SK-N-SH (cell line): ENCODE data around the gene NHLRC3. TPM values are rescaled to one million over a fixed set of nuclear protein-coding genes. Genes with fewer than 3 reads are reported as not detected.

ENCODE experiments used
- CTCF ChIA-PET: fragments of 300-600, 350-600 bp; formaldehyde crosslinking; extraction: SDS; loops from one replicate; lab custom pipeline; 2021; lab: Yijun Ruan, JAX
- POLR2A ChIA-PET: fragments of 350-600 bp; sonication (Branson Sonifier 250); formaldehyde crosslinking; extraction: SDS; loops from one replicate; lab custom pipeline; 2020; ENCODE audit warnings: antibody characterized with exemption, inconsistent platforms; lab: Yijun Ruan, JAX
- DNase-seq: peaks from one replicate; pipeline ENCODE4 v3.0.0; 2012
- H2AFZ ChIP-seq: fragments of 200-600 bp; sonication (generic); 2 replicates; pipeline ENCODE4 v1.8.1; 2016; ENCODE audit warnings: antibody characterized with exemption, mild to moderate bottlenecking, low read depth
- H3F3A ChIP-seq: fragments of 200-600 bp; sonication (generic); replicated peaks from 2 replicates; pipeline ENCODE3; 2016; ENCODE audit warnings: antibody characterized with exemption, mild to moderate bottlenecking; ENCODE audit not compliant: insufficient read depth
- H3K27ac ChIP-seq, 2 experiments: fragments of 200-500 bp in 1 of 2; fragments of 200-600 bp in 1 of 2; sonication (Bioruptor generic) in 1 of 2; sonication (generic), shearing (Covaris generic) in 1 of 2; 2 replicates each; pipeline versions ENCODE4 v1.5.1 to v1.6.1; 2014 to 2016; ENCODE audit warnings: low read depth in 2 of 2, inconsistent platforms in 1 of 2, low read length in 1 of 2, mild to moderate bottlenecking in 1 of 2, mixed read lengths in 1 of 2
- H3K27me3 ChIP-seq: fragments of 200-600 bp; sonication (generic), shearing (Covaris generic); 2 replicates; pipeline ENCODE4 v1.6.1; 2016; ENCODE audit warnings: mixed run types; ENCODE audit not compliant: insufficient read depth
- H3K36me3 ChIP-seq, 2 experiments: fragments of 200-500 bp in 1 of 2; fragments of 200-600 bp in 1 of 2; sonication (Bioruptor generic) in 1 of 2; sonication (generic) in 1 of 2; replicated peaks in 1 of 2; 2 replicates each; pipeline versions ENCODE3 to v1.5.1; 2014 to 2016; ENCODE audit warnings: low read length in 1 of 2, mild to moderate bottlenecking in 1 of 2; ENCODE audit not compliant: insufficient read depth in 2 of 2, control insufficient read depth in 1 of 2
- H3K4me1 ChIP-seq, 2 experiments: fragments of 200-500 bp in 1 of 2; fragments of 200-600 bp in 1 of 2; sonication (Bioruptor generic) in 1 of 2; sonication (generic), shearing (Covaris generic) in 1 of 2; 2 replicates each; pipeline versions ENCODE4 v1.5.1 to v1.6.1; 2014 to 2016; ENCODE audit warnings: low read depth in 1 of 2, low read length in 1 of 2, mixed run types in 1 of 2; ENCODE audit not compliant: insufficient read depth in 2 of 2, control insufficient read depth in 1 of 2
- H3K4me2 ChIP-seq: fragments of 200-600 bp; sonication (generic), shearing (Covaris generic); 2 replicates; pipeline ENCODE4 v1.6.1; 2017; ENCODE audit warnings: mixed run types
- H3K4me3 ChIP-seq, 2 experiments: fragments of 200-500 bp in 1 of 2; fragments of 200-600 bp in 1 of 2; sonication (Bioruptor generic) in 1 of 2; sonication (generic), shearing (Covaris generic) in 1 of 2; 2 replicates each; pipeline versions ENCODE4 v1.5.1 to v1.8.1; 2014 to 2016; ENCODE audit warnings: low read depth in 2 of 2, inconsistent platforms in 1 of 2, low read length in 1 of 2, mild to moderate bottlenecking in 1 of 2, mixed read lengths in 1 of 2, moderate library complexity in 1 of 2
- H3K79me2 ChIP-seq: fragments of 200-600 bp; sonication (generic); 2 replicates; pipeline ENCODE4 v1.8.1; 2017; ENCODE audit warnings: mild to moderate bottlenecking; ENCODE audit not compliant: insufficient read depth
- H3K9ac ChIP-seq: fragments of 200-600 bp; sonication (generic); 2 replicates; pipeline ENCODE4 v1.6.1; 2017; ENCODE audit warnings: mixed run types
- H3K9me2 ChIP-seq: fragments of 200-600 bp; sonication (generic); 2 replicates; pipeline ENCODE4 v1.6.1; 2017; ENCODE audit warnings: mixed run types
- H3K9me3 ChIP-seq: fragments of 200-600 bp; sonication (generic); 2 replicates; pipeline ENCODE4 v1.6.1; 2017; ENCODE audit warnings: mixed run types, mild to moderate bottlenecking, moderate library complexity
- H4K20me1 ChIP-seq: fragments of 200-600 bp; sonication (generic); 2 replicates; pipeline ENCODE4 v1.6.1; 2017; ENCODE audit warnings: mild to moderate bottlenecking, mixed run types; ENCODE audit not compliant: insufficient read depth
- CHD2 ChIP-seq: fragments of 150-350 bp; IDR thresholded peaks from 2 replicates; pipeline ENCODE4 v1.6.1; 2018; ENCODE audit warnings: low read length; ENCODE audit not compliant: partially characterized antibody
- EP300 ChIP-seq, 2 experiments: IDR thresholded peaks; 2 replicates each; pipeline versions ENCODE4 v1.4.0 to v1.6.1; 2012; ENCODE audit warnings: borderline replicate concordance in 1 of 2, low read depth in 1 of 2, low read length in 1 of 2
- EZH2phosphoT487 ChIP-seq: fragments of 200-600 bp; sonication (generic); IDR thresholded peaks from 2 replicates; pipeline ENCODE4 v1.6.1; 2017; ENCODE audit warnings: low read depth, mixed run types, mild to moderate bottlenecking, antibody characterized with exemption, moderate library complexity, borderline replicate concordance
- FOSL2 ChIP-seq: IDR thresholded peaks from 2 replicates; pipeline ENCODE4 v1.4.0; 2012; ENCODE audit warnings: low read depth, mild to moderate bottlenecking, moderate library complexity, borderline replicate concordance
- FOXJ3 ChIP-seq: sonication (generic); formaldehyde crosslinking; IDR thresholded peaks from 2 replicates; pipeline ENCODE4 v1.5.1; 2020; ENCODE audit warnings: mild to moderate bottlenecking, missing genetic modification reagents
- GATA2 ChIP-seq: sonication (generic); formaldehyde crosslinking; IDR thresholded peaks from 2 replicates; pipeline ENCODE4 v1.5.0; 2020; ENCODE audit warnings: mild to moderate bottlenecking, missing genetic modification reagents
- IRF3 ChIP-seq: fragments of 150-350 bp; IDR thresholded peaks from 2 replicates; pipeline ENCODE4 v1.6.1; 2016; ENCODE audit warnings: mild to moderate bottlenecking, low read depth, low read length
- MAX ChIP-seq: IDR thresholded peaks from 2 replicates; pipeline ENCODE4 v1.4.0; 2012; ENCODE audit warnings: low read depth
- MEF2A ChIP-seq: IDR thresholded peaks from 2 replicates; pipeline ENCODE4 v1.4.0; 2012; ENCODE audit warnings: low read depth, borderline replicate concordance
- MXI1 ChIP-seq: IDR thresholded peaks from 2 replicates; pipeline ENCODE4 v1.6.1; 2012; ENCODE audit warnings: mild to moderate bottlenecking, low read depth, low read length, improper control_type of control experiment
- NFIC ChIP-seq: IDR thresholded peaks from 2 replicates; pipeline ENCODE4 v1.4.0; 2012; ENCODE audit warnings: borderline replicate concordance
- NRF1 ChIP-seq: IDR thresholded peaks from 2 replicates; pipeline ENCODE4 v1.6.1; 2012; ENCODE audit warnings: low read depth, mild to moderate bottlenecking, low read length
- PBX3 ChIP-seq: IDR thresholded peaks from 2 replicates; pipeline ENCODE4; 2012
- RAD21 ChIP-seq: IDR thresholded peaks from 2 replicates; pipeline ENCODE4 v1.6.1; 2012; ENCODE audit warnings: mild to moderate bottlenecking, low read length
- RFX5 ChIP-seq: IDR thresholded peaks from 2 replicates; pipeline ENCODE4 v1.6.1; 2012; ENCODE audit warnings: mild to moderate bottlenecking, improper control_type of control experiment, low read length
- RXRA ChIP-seq: IDR thresholded peaks from 2 replicates; pipeline ENCODE4 v1.4.0; 2012; ENCODE audit warnings: low read depth, mild to moderate bottlenecking, borderline replicate concordance
- TCF12 ChIP-seq: IDR thresholded peaks from 2 replicates; pipeline ENCODE4 v1.4.0; 2012
- TEAD4 ChIP-seq: IDR thresholded peaks from 2 replicates; pipeline ENCODE4 v1.4.0; 2012; ENCODE audit warnings: mild to moderate bottlenecking, borderline replicate concordance; ENCODE audit not compliant: insufficient read depth
- YY1 ChIP-seq: IDR thresholded peaks from 2 replicates; pipeline ENCODE4 v1.4.0; 2012; ENCODE audit warnings: low read depth, mild to moderate bottlenecking
- ZBTB33 ChIP-seq: IDR thresholded peaks from 2 replicates; pipeline ENCODE4 v1.4.0; 2012; ENCODE audit warnings: low read depth, borderline replicate concordance
- WGBS: methylation state at CpG from one replicate; pipeline ENCODE4 v1.1.6; 2017; ENCODE audit warnings: low lambda C conversion rate; 5-methylcytosine and 5-hydroxymethylcytosine counted together
- polyA plus RNA-seq, 3 experiments: library from polyadenylated mRNA; depleted of rRNA; stranded (reverse); fragments of >200 nt; gene quantifications; 2 replicates each; pipeline ENCODE4 v1.2.3, GENCODE V29; 2012

NHLRC3 gene
- polyA plus RNA-seq, 1 of the 3 experiments (the other 2 are of a cell fraction): 7.1 TPM

GRCh38 chr13:39023761-39024160, 14.5 kb upstream of the NHLRC3 start (continued):
- no peak for TF ChIP-seq FOSL2
- TF ChIP-seq EZH2phosphoT487: no peak

GRCh38 chr13:39025433-39025839, 12.8 kb upstream of the NHLRC3 start:
- H3K79me2 ChIP-seq: peaks cover 15% of the 10 kb centered on the region
- no peaks in the 10 kb centered on the region for H3K9me2 ChIP-seq
- 100% methylated on average over 2 of the region's 2 CpGs for WGBS
- no peak overlapping the region for H3K27ac ChIP-seq
- H4K20me1 ChIP-seq: no peaks in the 10 kb centered on the region
- no peaks in the 10 kb centered on the region for H3K27me3 ChIP-seq
- no peak overlapping the region for H3K4me2 ChIP-seq
- ChIA-PET POLR2A (no interaction called here), CTCF (no interaction called here)
- H2AFZ ChIP-seq: no peak overlapping the region
- H3F3A ChIP-seq: peaks cover 3% of the 10 kb centered on the region
- no peak overlapping the region for H3K4me3 ChIP-seq
- no peaks in the 10 kb centered on the region for H3K4me1 ChIP-seq
- H3K9me3 ChIP-seq: no peaks in the 10 kb centered on the region
- TF ChIP-seq MAX: no peak
- TF ChIP-seq NFIC: no peak
- no peak for TF ChIP-seq TEAD4
- TF ChIP-seq RFX5: no peak
- no peak for TF ChIP-seq FOSL2
- TF ChIP-seq CHD2: no peak
- no peak for TF ChIP-seq RAD21
- TF ChIP-seq EZH2phosphoT487: no peak
- TF ChIP-seq GATA2 (CRISPR knock-in tag): no peak
- TF ChIP-seq ZBTB33: no peak
- TF ChIP-seq PBX3: no peak
- no peak for TF ChIP-seq MEF2A
- no peak for TF ChIP-seq YY1
- no peak overlapping the region for H3K9ac ChIP-seq
- DNase-seq: no peak
- peaks cover 75 to 95% of the 10 kb centered on the region in 2 experiments for H3K36me3 ChIP-seq

- DNase-seq: no peak
- Histone ChIP-seq H3K27ac (no peak overlapping the region), H3K4me1 (peaks cover 3 to 12% of the 10 kb centered on the region in 2 experiments; a peak in 3 of 4 replicates), H3K79me2 (peaks cover 77% of the 10 kb centered on the region), H2AFZ (no peak overlapping the region), H3K9ac (no peak overlapping the region), H3K36me3 (peaks cover 23 to 41% of the 10 kb centered on the region in 2 experiments), H3K4me3 (no peak overlapping the region), H4K20me1 (peaks cover 22% of the 10 kb centered on the region), H3K9me3 (no peaks in the 10 kb centered on the region), H3K4me2 (no peak overlapping the region), H3K9me2 (no peaks in the 10 kb centered on the region), H3F3A (no peaks in the 10 kb centered on the region), H3K27me3 (no peaks in the 10 kb centered on the region)
- ChIA-PET POLR2A (no interaction called here), CTCF (interaction anchor here (1.0 kb wide), 1 partner anchor 15 kb away, joined by 4 read pairs; no protein-coding TSS in a partner anchor)
- 100% methylated on average over 1 of the region's 1 CpG for WGBS
- TF ChIP-seq GATA2 (CRISPR knock-in tag) (no peak), MXI1 (no peak), RAD21 (no peak), IRF3 (no peak), NFIC (no peak), EP300 (IDR thresholded peaks at IDR 0.05; ENCODE audit: borderline replicate concordance in 1 of 2, low read depth in 1 of 2, low read length in 1 of 2) (no peak), CHD2 (no peak), EZH2phosphoT487 (no peak), RXRA (no peak), MAX (no peak), FOXJ3 (CRISPR knock-in tag) (no peak), MEF2A (no peak), FOSL2 (no peak), TCF12 (no peak), NRF1 (no peak)
Observed at GRCh38 chr13:39032150-39032549, 6.1 kb upstream of the NHLRC3 start.
